Transverse colon (tissue), 4 donors: ENCODE data around the gene SCAF8.

ENCODE experiments used
- CTCF ChIP-seq, 5 experiments: fragments of 200-600 bp in 3 of 5; fragments of 450-650 bp in 2 of 5; sonication (generic) in 3 of 5; IDR thresholded peaks; 1 replicate in 2 of 5; 2 replicates in 3 of 5; pipeline ENCODE4 v1.5.1; 2016 to 2017; ENCODE audit warnings: antibody characterized with exemption in 5 of 5, inconsistent platforms in 3 of 5, mild to moderate bottlenecking in 2 of 5, moderate library complexity in 1 of 5
- POLR2AphosphoS5 ChIP-seq, 3 donors: sonication (generic); formaldehyde crosslinking; IDR thresholded peaks; one replicate each; pipeline ENCODE4 v1.6.1; 2016; ENCODE audit warnings: antibody characterized with exemption in 3 of 3

DNA sequence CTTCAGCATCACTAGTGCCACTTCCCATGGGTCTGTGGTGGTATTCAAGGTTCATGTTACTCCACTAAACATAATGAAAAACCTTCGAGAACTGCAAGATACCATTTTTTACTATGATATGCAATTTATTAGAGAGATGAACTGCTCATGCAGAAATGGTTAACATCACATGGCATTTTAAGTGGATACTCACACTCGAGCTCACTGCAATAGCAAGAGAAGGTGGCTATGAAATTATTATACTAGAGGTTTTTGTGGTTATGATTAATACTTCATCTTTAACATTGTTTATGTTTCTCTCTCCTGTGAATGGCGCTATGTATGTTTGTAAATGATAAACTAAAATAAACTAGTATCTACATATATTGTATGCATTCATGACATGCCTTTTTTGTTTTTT lies 35.1 kb downstream of the SCAF8 start:
- no peak for TF ChIP-seq CTCF (IDR thresholded peaks at IDR 0.05)
- no peak for TF ChIP-seq POLR2AphosphoS5 (IDR thresholded peaks at IDR 0.05)
